Measurements from ENCODE around the gene FAM184B. TPM values are rescaled to one million over a fixed set of nuclear protein-coding genes. Genes with fewer than 3 reads are reported as not detected.

The FAM184B gene
- total RNA-seq (ENCODE audit: low replicate concordance) = not detected in 2 replicates

- DNase-seq (ENCODE audit: low read depth) = peak; percentile 9
- peak within 1 kb of the TSS; percentile 60 for H3K4me3 ChIP-seq (ENCODE audit: low read depth, low read length)
- no peak for TF ChIP-seq CTCF (IDR thresholded peaks at IDR 0.05; ENCODE audit: insufficient read depth, low read length)
These were observed at the start of gene FAM184B for GRCh38 chr4:17781300-17782287. Gene FAM184B (minus strand): TSS chr4:17781621. CDS start chr4:17781299, 322 bp downstream.

DNA sequence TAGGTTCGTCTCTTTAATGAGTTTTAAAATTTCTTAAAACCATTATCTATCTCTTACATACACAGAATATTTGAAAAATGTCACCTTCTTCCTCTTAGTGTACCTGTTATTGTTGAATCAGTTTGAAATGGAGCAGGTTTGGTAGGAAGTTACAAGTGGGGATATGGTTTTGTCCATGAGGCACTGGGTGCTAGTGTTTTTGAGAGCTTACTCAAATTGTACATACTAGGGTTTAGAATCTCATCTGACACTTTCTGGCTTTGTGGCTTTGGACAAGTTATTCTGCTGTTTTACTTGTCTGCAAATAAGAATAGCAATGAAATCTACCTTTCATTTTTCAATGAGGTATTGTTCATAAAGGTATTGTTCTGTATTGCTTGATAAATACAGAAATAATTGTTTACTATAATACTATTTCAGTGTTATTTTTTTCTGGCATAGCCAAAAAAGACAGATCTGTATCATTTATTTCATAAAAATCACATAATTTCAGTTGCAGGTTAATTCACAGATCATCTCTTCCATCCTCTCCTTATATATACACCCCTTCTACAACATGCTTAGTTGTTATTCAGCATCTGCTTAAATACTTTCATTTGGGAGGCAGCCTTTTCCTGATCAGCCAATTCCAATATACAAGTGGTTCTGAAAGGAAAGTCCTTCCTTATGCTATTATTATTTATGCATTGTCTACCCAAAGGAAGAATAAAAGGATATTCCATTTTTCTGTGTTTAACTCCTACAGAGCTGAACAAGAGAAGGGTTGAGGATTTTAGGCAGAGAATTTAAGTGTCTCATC is 42.6 kb upstream of the FAM184B start:
- no peak for DNase-seq (ENCODE audit: low read depth)
- no peak overlapping the region for H3K4me3 ChIP-seq (ENCODE audit: low read depth, low read length)

DNA sequence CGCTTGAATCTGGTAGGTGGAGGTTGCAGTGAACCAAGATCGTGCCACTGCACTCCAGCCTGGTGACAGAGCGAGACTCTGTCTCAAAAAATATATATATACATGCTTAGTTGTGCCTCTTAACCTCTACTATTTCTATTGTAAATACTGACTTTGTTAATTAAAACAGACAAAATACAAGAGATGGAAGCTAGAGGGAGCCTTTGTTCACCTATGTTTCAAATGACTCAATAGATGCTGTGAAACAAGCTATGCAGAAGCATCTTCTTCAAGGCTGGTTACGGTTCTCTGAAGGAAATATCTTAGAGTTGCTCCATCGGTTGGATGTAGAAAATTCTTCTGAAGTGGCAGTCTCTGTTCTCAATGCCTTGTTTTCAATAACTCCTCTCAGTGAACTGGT is 35.6 kb upstream of the FAM184B start:
- peak overlapping the region; percentile 15 for H3K4me3 ChIP-seq (ENCODE audit: low read depth, low read length)
- peak; percentile 59 for TF ChIP-seq CTCF (IDR thresholded peaks at IDR 0.05; ENCODE audit: insufficient read depth, low read length)
- DNase-seq (ENCODE audit: low read depth) = peak; percentile 87

More for the DNA sequence above, 42.6 kb upstream of the FAM184B start:
- no peak for TF ChIP-seq CTCF (IDR thresholded peaks at IDR 0.05; ENCODE audit: insufficient read depth, low read length)

DNA sequence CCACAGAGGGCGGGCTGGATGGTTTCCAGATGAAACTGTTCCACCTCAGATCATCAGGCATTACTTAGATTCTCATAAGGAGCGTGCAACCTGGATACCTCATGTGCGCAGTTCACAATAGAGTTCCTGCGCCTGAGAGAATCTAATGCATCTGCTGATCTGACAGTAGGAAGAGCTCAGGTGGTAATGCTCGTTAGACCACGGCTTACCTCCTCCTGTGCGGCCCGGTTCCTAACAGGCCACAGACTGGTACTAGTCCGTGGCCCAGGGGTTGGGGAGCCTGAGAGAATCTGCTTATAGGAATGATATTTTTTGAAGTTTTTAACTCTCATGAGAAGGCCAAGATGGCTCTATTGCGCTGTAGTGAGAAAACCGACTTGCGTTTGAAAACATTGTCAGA is 34.7 kb upstream of the FAM184B start:
- no peak overlapping the region for H3K4me3 ChIP-seq (ENCODE audit: low read depth, low read length)
- DNase-seq (ENCODE audit: low read depth) = no peak
- no peak for TF ChIP-seq CTCF (IDR thresholded peaks at IDR 0.05; ENCODE audit: insufficient read depth, low read length)

DNA sequence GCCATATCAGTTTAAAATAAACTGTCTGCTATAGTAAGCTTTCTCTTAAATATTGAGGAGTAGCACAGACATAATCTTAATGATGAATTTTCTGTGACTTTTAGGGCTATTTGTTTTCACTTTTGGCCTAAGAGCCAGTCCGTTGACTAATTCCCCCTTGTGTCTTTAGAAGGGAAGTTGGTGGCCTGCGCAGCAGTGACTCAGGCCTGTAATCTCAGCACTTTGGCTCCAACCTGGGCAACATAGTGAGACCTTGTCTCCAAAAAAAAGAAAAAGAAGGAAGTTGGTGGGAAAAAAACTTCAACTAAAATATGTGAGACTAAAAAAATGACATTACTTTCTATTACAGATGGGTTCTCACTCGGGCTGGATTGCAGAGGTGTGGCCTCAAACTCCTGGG is 32.7 kb upstream of the FAM184B start:
- H3K4me3 ChIP-seq (ENCODE audit: low read depth, low read length) = no peak overlapping the region
- DNase-seq (ENCODE audit: low read depth) = peak; percentile 76
- TF ChIP-seq CTCF (IDR thresholded peaks at IDR 0.05; ENCODE audit: insufficient read depth, low read length) = no peak

- H3K4me3 ChIP-seq (ENCODE audit: low read depth, low read length) = peak overlapping the region; percentile 36
- no peak for TF ChIP-seq CTCF (IDR thresholded peaks at IDR 0.05; ENCODE audit: insufficient read depth, low read length)
- DNase-seq (ENCODE audit: low read depth) = no peak
These were observed 31.4 kb upstream of the FAM184B start for GRCh38 chr4:17812801-17813200.
